Epithelial cell of prostate (primary cell): ENCODE results near the gene PFKM.
"Not testable (repeated sequence)": the region's sequence is repeated elsewhere in the genome, so short reads cannot be mapped to it uniquely, and the experiment has no call there.

Experiments
- DNase-seq: peaks from one replicate; pipeline ENCODE4 v3.0.0-alpha.2; 2011; ENCODE audit warnings: low read depth, low spot score
- H3K27ac ChIP-seq: fragments of 450-650 bp; 2 replicates; pipeline ENCODE4 v1.5.1; 2017; ENCODE audit warnings: mild to moderate bottlenecking

The PFKM gene

GRCh38 chr12:48109424-48109823 is 9.7 kb upstream of the PFKM start:
- DNase-seq: no peak
- H3K27ac ChIP-seq: no peak overlapping the region

GRCh38 chr12:48110691-48111311 is 8.4 kb upstream of the PFKM start:
- DNase-seq: no peak
- no peak overlapping the region for H3K27ac ChIP-seq

GRCh38 chr12:48111312-48111693 is 7.9 kb upstream of the PFKM start:
- not testable (repeated sequence) for H3K27ac ChIP-seq, DNase-seq

GRCh38 chr12:48115957-48116356 is 3.2 kb upstream of the PFKM start:
- no peak for DNase-seq
- no peak overlapping the region for H3K27ac ChIP-seq

GRCh38 chr12:48118284-48118871 is 786 bp upstream of the PFKM start:
- H3K27ac ChIP-seq: no peak overlapping the region
- DNase-seq: no peak

GRCh38 chr12:48119834-48120195 is 651 bp downstream of the PFKM start:
- DNase-seq: no peak
- no peak overlapping the region for H3K27ac ChIP-seq

- H3K27ac ChIP-seq: no peak overlapping the region
- no peak for DNase-seq
Observed at GRCh38 chr12:48121522-48121921, 2.4 kb downstream of the PFKM start.

- no peak overlapping the region for H3K27ac ChIP-seq
- no peak for DNase-seq
Observed at GRCh38 chr12:48122065-48122834, 3.1 kb downstream of the PFKM start.

- H3K27ac ChIP-seq: no peak overlapping the region
- DNase-seq: no peak
Observed at GRCh38 chr12:48123169-48123568, 4.0 kb downstream of the PFKM start.

GRCh38 chr12:48125542-48125941 is 6.4 kb downstream of the PFKM start:
- H3K27ac ChIP-seq, DNase-seq: not testable (repeated sequence)

- DNase-seq: no peak
- H3K27ac ChIP-seq: no peak overlapping the region
Observed at GRCh38 chr12:48125985-48126384, 6.8 kb downstream of the PFKM start.

- no peak for DNase-seq
Observed at GRCh38 chr12:48126953-48127630, 7.9 kb downstream of the PFKM start.

GRCh38 chr12:48128800-48129199 is 9.6 kb downstream of the PFKM start:
- no peak for DNase-seq
- no peak overlapping the region for H3K27ac ChIP-seq

More at GRCh38 chr12:48126953-48127630, 7.9 kb downstream of the PFKM start:
- H3K27ac ChIP-seq: no peak overlapping the region

GRCh38 chr12:48129376-48129775 is 10.2 kb downstream of the PFKM start:
- no peak overlapping the region for H3K27ac ChIP-seq
- DNase-seq: no peak

GRCh38 chr12:48131517-48131916 is 12.4 kb downstream of the PFKM start:
- no peak overlapping the region for H3K27ac ChIP-seq
- DNase-seq: no peak

GRCh38 chr12:48132826-48133225 is 13.7 kb downstream of the PFKM start:
- DNase-seq: no peak
- H3K27ac ChIP-seq: no peak overlapping the region

GRCh38 chr12:48135027-48135426 is 15.9 kb downstream of the PFKM start:
- H3K27ac ChIP-seq: no peak overlapping the region
- no peak for DNase-seq

GRCh38 chr12:48142818-48143674 is 23.9 kb downstream of the PFKM start:
- H3K27ac ChIP-seq: no peak overlapping the region
- no peak for DNase-seq

- H3K27ac ChIP-seq: no peak overlapping the region
- DNase-seq: no peak
Observed at GRCh38 chr12:48143898-48144297, 24.7 kb downstream of the PFKM start.

- H3K27ac ChIP-seq: no peak overlapping the region
- DNase-seq: no peak
Observed at GRCh38 chr12:48145981-48146380, 26.8 kb downstream of the PFKM start.
